GM12875 (cell line): ENCODE measurements around the gene HDAC4.

ENCODE experiments used
- H3K4me3 ChIP-seq: one replicate; pipeline ENCODE4 v1.5.1; 2011; ENCODE audit warnings: low read depth, low read length, control low read depth
- TF ChIP-seq, protein P1 (sequence below): IDR thresholded peaks from 2 replicates; pipeline ENCODE4 v1.5.1; 2011; ENCODE audit warnings: low read depth, mild to moderate bottlenecking, control low read depth, inconsistent platforms, low read length, moderate library complexity, borderline replicate concordance; ENCODE audit not compliant: insufficient read depth

The HDAC4 gene

GRCh38 chr2:239255628-239256349 lies 145.0 kb downstream of the HDAC4 start:
- no peak overlapping the region for H3K4me3 ChIP-seq
- TF ChIP-seq, protein P1, sequence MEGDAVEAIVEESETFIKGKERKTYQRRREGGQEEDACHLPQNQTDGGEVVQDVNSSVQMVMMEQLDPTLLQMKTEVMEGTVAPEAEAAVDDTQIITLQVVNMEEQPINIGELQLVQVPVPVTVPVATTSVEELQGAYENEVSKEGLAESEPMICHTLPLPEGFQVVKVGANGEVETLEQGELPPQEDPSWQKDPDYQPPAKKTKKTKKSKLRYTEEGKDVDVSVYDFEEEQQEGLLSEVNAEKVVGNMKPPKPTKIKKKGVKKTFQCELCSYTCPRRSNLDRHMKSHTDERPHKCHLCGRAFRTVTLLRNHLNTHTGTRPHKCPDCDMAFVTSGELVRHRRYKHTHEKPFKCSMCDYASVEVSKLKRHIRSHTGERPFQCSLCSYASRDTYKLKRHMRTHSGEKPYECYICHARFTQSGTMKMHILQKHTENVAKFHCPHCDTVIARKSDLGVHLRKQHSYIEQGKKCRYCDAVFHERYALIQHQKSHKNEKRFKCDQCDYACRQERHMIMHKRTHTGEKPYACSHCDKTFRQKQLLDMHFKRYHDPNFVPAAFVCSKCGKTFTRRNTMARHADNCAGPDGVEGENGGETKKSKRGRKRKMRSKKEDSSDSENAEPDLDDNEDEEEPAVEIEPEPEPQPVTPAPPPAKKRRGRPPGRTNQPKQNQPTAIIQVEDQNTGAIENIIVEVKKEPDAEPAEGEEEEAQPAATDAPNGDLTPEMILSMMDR, result no peak

- no peak overlapping the region for H3K4me3 ChIP-seq
- TF ChIP-seq, protein P1, result no peak
Observed at GRCh38 chr2:239255218-239255617, 145.6 kb downstream of the HDAC4 start.

GRCh38 chr2:239253701-239254436 lies 147.0 kb downstream of the HDAC4 start:
- TF ChIP-seq, protein P1, result no peak
- no peak overlapping the region for H3K4me3 ChIP-seq

DNA sequence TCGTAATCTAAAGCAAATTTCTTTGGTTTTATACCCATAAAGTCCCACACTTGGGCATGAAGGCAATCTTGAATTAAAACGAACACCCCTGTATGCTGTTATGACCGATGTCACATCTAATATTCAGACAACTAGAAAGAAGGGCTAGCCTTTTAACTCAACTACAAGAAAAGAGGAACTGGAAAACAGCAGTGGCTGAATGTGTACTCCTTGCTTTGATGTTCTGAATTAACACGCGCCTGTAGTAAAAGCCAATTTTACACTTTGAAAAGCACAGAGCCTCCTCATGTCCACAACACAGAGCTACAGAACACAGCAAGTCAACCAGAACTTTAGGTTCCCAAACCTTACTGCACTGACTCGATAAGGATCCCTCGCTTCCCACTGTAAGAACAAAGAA lies 147.6 kb downstream of the HDAC4 start:
- no peak overlapping the region for H3K4me3 ChIP-seq

DNA sequence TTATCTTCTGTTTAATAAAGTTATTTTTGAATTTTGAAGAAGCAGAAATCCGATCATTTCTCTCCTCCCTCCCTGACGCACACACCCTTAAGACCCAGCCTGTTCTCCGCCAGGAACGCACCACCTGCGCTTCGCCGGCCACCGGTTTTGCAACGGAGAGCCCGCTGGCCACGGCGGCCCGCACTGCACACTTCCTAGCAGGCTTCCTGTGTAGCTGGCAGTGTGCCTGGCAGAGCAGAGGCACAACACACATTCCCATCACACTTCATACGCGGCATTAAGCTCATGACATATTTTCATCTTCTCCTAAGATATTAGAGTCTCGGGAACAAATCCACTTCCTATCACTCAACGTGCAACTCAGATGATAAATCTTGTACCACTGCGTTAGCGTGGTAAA lies 148.0 kb downstream of the HDAC4 start:
- TF ChIP-seq, protein P1, result no peak
- no peak overlapping the region for H3K4me3 ChIP-seq

More for the DNA sequence above, 147.6 kb downstream of the HDAC4 start:
- TF ChIP-seq, protein P1, result no peak

- TF ChIP-seq, protein P1, result no peak
- H3K4me3 ChIP-seq, result no peak overlapping the region
Observed at GRCh38 chr2:239252393-239252792, 148.4 kb downstream of the HDAC4 start.

DNA sequence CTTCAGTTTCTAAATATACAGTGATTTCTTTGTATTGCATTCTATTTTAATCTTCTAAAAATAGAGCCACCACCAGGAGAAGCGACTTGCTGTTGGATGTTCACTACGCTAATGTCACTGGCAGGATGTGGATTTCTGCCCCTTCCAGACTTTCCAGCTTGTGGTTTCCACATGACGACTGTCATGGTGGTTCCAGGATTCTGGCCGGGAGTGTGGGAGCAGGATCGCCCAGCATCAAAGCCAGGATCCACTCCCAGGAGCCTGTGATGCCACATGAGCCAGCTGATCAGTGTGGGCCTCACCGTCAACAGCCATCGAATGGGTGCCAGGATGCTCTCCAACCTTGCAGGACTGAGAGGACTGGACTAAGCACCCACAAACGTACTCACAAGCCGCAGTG lies 148.8 kb downstream of the HDAC4 start:
- TF ChIP-seq, protein P1, result no peak
- H3K4me3 ChIP-seq, result no peak overlapping the region
